Left ventricle myocardium superior (tissue), 1 donor: Measurements from ENCODE around the gene NCOA1. TPM values are rescaled to one million over a fixed set of nuclear protein-coding genes. Genes with fewer than 3 reads are reported as not detected.
"Not testable (repeated sequence)": the region's sequence is repeated elsewhere in the genome, so short reads cannot be mapped to it uniquely, and the experiment has no call there.

ENCODE experiments used
- ATAC-seq: fragments of 200-7000 bp; cut with Tn5 transposase; one replicate; pipeline ENCODE4 v1.9.1; 2020; ENCODE audit warnings: mild to moderate bottlenecking, moderate library complexity
- DNase-seq: peaks from one replicate; pipeline ENCODE4 v3.0.0-alpha.2; 2020
- intact Hi-C: fragments of 100-400 bp; cut with micrococcal nuclease; formaldehyde crosslinking; loops from one replicate; pipeline ENCODE4 v1.11.0; 2022
- long read RNA-seq: library from polyadenylated mRNA; unstranded; transcript quantifications from one replicate; pipeline ENCODE4 v2.0.0, GENCODE V29; 2021
- total RNA-seq: library from RNA; stranded (reverse); fragmentation: NEBNext Ultra II Directional; extraction: Animal tissue kit (Norgen Biotek cat#: 25700); gene quantifications from one replicate; pipeline ENCODE4 v1.2.1, GENCODE V29; 2021
- donor health status: DM: no; HTN: yes; CAD: no; lungs with severe emphysema.

The NCOA1 gene
- total RNA-seq = 34.3 TPM
- long read RNA-seq, partial matches to known transcripts = 8 of 27 reads
- long read RNA-seq, other reads (novel, unspliced or antisense) = 19 of 27 reads

- DNase-seq = peak; percentile 94
- intact Hi-C loops = no loop called here
- peak; percentile 92 for ATAC-seq
Measured at GRCh38 chr2:24490690-24491541, at the start of gene NCOA1. TSS of gene NCOA1 (plus strand) at chr2:24491254. CDS start at chr2:24658678, 167,424 bp downstream.

DNA sequence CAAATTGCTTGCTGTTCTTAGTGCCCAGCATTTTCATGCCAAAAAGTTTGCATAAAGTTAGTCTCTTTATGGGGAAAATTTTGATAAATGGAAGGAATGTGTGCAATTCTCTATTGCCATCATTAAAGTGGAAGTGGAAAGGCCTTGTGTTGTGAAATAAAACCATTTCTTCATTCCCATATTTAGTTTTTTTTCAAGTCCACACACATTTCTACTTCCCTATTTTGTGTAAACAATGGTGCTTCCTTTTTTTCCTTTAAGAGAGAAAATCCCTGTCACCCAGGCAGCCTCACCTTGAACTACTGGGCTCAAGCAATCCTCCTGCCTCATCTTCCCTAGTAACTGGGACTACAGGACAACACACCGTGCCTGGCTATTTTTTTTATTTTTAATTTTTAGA lies 42.3 kb upstream of the NCOA1 start:
- intact Hi-C loops = no loop called here
- no peak for DNase-seq
- ATAC-seq = peak; percentile 18

GRCh38 chr2:24449344-24449743 lies 41.7 kb upstream of the NCOA1 start:
- DNase-seq = no peak
- no peak for ATAC-seq
- intact Hi-C loops = no loop called here

DNA sequence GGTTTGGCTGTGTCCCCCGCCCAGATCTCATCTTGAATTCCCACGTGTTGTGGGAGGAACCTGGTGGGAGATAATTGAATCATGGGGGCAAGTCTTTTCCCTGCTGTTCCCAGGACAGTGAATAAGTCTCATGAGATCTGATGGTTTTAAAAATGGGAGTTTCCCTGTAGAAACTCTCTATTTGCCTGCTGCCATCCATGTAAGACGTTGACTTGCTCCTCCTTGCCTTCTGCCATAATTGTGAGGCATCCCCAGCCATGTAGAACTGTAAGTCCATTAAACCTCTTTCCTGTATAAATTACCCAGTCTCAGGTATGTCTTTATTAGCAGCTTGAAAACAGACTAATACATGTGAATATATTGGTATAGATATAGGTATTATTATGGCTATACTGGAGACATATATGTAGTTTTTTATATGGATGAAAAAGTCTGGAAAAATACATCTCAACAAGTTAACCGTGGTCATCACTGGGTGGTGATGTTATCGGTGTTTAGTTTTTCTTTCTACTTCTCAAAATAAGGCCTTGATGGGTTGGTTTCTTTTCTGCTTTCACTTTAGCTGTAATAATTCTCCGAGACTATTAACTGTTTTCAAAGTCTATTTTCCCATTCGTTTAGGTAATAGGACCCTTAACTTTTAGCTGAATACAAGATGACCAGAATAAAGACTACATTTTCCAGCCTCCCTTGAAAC lies 39.1 kb upstream of the NCOA1 start:
- ATAC-seq = no peak

GRCh38 chr2:24452502-24452885 lies 38.6 kb upstream of the NCOA1 start:
- DNase-seq (no peak), ATAC-seq (peak; percentile 63)
- intact Hi-C loops = no loop called here

More for the DNA sequence above, 39.1 kb upstream of the NCOA1 start:
- no peak for DNase-seq
- intact Hi-C loops = no loop called here

- intact Hi-C loops = no loop called here
- ATAC-seq = no peak
- DNase-seq = no peak
Measured at GRCh38 chr2:24453379-24454073, 37.5 kb upstream of the NCOA1 start.

DNA sequence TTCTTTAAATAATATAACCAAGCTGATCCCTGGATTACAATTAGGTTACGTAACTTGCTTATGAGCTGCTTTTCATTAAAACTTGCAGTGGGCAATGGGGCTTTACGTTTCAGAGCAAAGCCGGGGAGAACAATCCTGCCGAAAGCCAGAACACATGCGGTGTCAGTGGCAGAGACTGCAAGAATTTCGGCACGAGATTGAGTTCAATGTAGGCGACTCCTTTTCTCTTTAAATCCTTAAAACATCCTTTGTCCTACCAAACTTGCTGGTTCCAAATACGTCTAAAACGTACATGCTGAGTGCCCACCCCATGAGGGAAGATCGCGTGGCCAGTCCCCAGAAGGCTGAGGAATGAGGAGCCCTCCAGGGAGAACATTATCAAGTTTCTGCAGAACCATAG lies 36.8 kb upstream of the NCOA1 start:
- no peak for DNase-seq
- intact Hi-C loops = no loop called here
- no peak for ATAC-seq

- ATAC-seq (peak; percentile 94), DNase-seq (peak; percentile 79)
- intact Hi-C loops = no loop called here
Measured at GRCh38 chr2:24456599-24457556, 34.2 kb upstream of the NCOA1 start.

GRCh38 chr2:24457696-24458386 lies 33.2 kb upstream of the NCOA1 start:
- DNase-seq (no peak), ATAC-seq (no peak)
- intact Hi-C loops = no loop called here

DNA sequence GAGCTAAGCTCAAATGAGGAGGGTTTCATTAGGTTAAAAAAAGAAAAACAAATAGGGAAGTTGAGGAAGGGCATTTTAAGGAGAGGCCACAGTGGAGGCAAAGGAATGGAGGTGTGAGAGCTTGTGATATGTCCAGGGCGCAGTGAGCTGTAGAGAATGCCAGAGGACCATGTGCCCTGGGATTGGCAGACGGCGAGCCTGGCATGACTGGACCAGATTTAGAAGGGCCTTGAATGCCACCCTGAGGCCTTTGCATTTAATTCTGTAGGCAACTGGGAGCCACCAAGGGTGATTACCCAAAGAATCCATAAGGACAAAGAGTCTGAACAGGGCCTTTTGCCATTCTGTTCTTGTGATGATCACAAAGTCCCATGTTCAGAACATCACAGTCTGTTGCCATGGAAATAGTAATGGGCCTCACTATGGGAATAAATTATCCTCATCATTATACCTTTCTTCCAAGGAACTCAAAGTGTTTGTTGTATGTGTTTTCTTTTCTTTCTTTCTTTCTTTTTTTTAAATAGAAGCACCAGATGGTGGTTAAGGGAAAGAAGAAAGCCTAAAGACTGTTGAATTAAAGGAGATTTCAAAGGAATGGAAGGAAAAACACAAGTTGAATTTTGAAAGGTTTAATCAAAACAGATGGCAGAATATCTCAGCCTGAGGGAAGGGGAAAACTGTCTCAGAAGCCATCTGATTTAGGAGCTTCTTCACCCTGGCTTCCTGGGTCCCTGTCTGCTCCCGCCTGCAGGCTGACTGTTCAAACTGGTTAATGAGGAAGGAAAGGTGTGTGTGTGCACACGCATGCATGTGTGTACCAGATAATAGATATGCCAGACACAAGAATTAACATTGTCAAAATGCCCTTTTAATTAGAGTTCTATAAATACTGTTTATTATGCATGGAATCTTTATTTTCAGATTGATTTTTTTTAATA lies 31.6 kb upstream of the NCOA1 start:
- intact Hi-C loops = no loop called here
- no peak for ATAC-seq
- DNase-seq = no peak

DNA sequence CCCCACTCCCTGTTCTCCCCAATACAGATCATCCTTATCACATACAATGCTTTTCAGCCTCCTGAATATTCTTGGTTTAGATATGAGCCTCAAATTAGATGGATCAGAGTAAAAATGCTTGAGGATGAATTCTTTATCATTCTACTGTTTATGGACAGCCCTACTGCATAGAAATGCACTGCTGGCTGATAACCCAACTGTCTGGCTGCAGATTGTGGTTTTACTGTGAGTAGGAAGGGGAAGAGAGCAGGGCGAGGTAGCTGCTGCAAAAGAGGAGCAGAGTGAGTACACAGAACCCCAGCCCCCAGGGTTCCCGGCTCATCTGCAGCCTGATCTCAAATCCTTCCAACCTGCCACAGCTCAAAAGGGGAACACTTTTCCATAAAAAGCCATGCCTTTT lies 29.4 kb upstream of the NCOA1 start:
- DNase-seq (no peak), ATAC-seq (no peak)
- intact Hi-C loops = no loop called here

GRCh38 chr2:24463271-24463670 lies 27.8 kb upstream of the NCOA1 start:
- intact Hi-C loops = no loop called here
- DNase-seq (no peak), ATAC-seq (no peak)

- ATAC-seq (no peak), DNase-seq (no peak)
- intact Hi-C loops = no loop called here
Measured at GRCh38 chr2:24466871-24467870, 23.9 kb upstream of the NCOA1 start.

DNA sequence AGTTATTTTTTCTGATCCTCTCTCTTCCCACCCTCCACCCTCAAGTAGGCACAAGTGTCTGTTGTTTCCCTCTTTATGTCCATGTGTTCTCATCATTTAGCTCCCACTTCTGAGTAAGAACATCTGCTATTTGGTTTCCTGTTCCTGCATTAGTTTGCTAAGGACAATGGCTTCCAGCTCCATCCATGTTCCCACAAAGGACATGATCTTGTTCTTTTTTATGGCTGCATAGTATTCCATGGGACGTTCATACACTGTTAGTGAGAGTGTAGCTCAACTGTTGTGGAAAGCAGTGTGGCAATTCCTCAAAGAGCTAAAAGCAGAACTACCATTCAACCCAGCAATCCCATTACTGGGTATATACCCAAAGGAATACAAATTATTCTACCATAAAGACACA lies 22.6 kb upstream of the NCOA1 start:
- intact Hi-C loops, ATAC-seq, DNase-seq: not testable (repeated sequence)

DNA sequence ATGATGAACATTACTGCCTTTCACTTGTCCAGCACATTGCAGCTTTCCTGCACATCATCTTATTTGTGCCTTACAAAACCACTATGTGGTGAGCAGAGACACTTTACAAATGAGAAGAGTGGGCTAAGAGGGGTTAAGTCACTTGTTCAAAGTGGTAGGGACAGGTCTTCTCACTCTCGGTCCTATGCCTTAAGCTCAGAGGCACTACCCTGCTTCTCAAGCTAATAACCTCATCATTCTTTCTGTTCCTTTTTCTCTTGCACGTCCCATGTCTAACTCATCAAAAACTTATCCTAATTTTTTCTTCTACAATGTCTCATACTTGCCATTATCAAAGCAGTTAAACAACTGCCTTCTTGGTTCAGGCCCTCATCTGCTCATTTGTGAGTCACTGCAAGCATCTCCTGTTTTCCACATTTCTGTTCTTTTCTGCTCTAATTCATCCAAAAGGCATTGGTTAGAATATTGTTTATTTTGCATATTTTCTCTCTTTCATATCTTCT lies 21.9 kb upstream of the NCOA1 start:
- ATAC-seq = no peak
- intact Hi-C loops = no loop called here
- no peak for DNase-seq

GRCh38 chr2:24471662-24472061 lies 19.4 kb upstream of the NCOA1 start:
- DNase-seq = no peak
- ATAC-seq = no peak
- intact Hi-C loops = no loop called here
